Caco-2 (cell line): ENCODE measurements around the gene TIMD4. TPM values are rescaled to one million over a fixed set of nuclear protein-coding genes. Genes with fewer than 3 reads are reported as not detected.
"Not testable (repeated sequence)": the region's sequence is repeated elsewhere in the genome, so short reads cannot be mapped to it uniquely, and the experiment has no call there.

Experiments used
- BruUV-seq: library from RNA; stranded (reverse); fragments of 400-500 nt; replicated peaks from 2 replicates; lab custom pipeline; 2021; lab: Mats Ljungman, UMichigan
- CTCF ChIA-PET: fragments of 300-600 bp; sonication (Branson Sonifier 250); formaldehyde crosslinking; loops from one replicate; lab custom pipeline; 2022; ENCODE audit warnings: antibody characterized with exemption; lab: Charles Lee
- POLR2A ChIA-PET: fragments of 300-600 bp; sonication (Branson Sonifier 250); formaldehyde crosslinking; loops from one replicate; lab custom pipeline; 2022; ENCODE audit warnings: antibody characterized with exemption; lab: Charles Lee
- DNase-seq, 2 experiments: peaks; one replicate each; pipeline versions ENCODE4 v3.0.0 to v3.0.0-alpha.2; 2020 to 2022
- H3K27me3 ChIP-seq: replicated peaks from 2 replicates; pipeline ENCODE4 v1.6.0; 2011; ENCODE audit warnings: low read length; ENCODE audit not compliant: control insufficient read depth, insufficient read depth
- H3K36me3 ChIP-seq: 2 replicates; pipeline ENCODE4 v1.5.1; 2011; ENCODE audit warnings: low read length; ENCODE audit not compliant: control insufficient read depth, insufficient read depth
- H3K4me1 ChIP-seq: fragments of 250-450 bp; sonication (Bioruptor Pico); 2 replicates; pipeline ENCODE4 v1.5.1; 2020; ENCODE audit warnings: mild to moderate bottlenecking
- H3K4me3 ChIP-seq: 2 replicates; pipeline ENCODE4 v1.5.1; 2011; ENCODE audit warnings: low read depth, mild to moderate bottlenecking, control low read depth, low read length
- H3K9me3 ChIP-seq: fragments of 250-450 bp; sonication (Bioruptor Pico); 2 replicates; pipeline ENCODE4 v1.5.1; 2020; ENCODE audit warnings: mild to moderate bottlenecking, moderate library complexity
- H3K27ac Mint-ChIP-seq: one replicate; pipeline ENCODE4 v1.8.0; 2022; ENCODE audit warnings: mixed read lengths; ENCODE audit not compliant: unreplicated experiment
- H3K27me3 Mint-ChIP-seq: one replicate; pipeline ENCODE4 v1.8.0; 2022; ENCODE audit warnings: mixed read lengths; ENCODE audit not compliant: insufficient read depth, unreplicated experiment
- H3K36me3 Mint-ChIP-seq: one replicate; pipeline ENCODE4 v1.8.0; 2022; ENCODE audit warnings: mild to moderate bottlenecking, mixed read lengths; ENCODE audit not compliant: insufficient read depth, unreplicated experiment
- H3K4me1 Mint-ChIP-seq: one replicate; pipeline ENCODE4 v1.8.0; 2022; ENCODE audit warnings: low read depth, mixed read lengths; ENCODE audit not compliant: unreplicated experiment
- H3K4me3 Mint-ChIP-seq: one replicate; pipeline ENCODE4 v1.8.0; 2022; ENCODE audit warnings: mild to moderate bottlenecking, moderate library complexity, mixed read lengths; ENCODE audit not compliant: unreplicated experiment
- H3K9me3 Mint-ChIP-seq: one replicate; pipeline ENCODE4 v1.8.0; 2022; ENCODE audit warnings: mixed read lengths; ENCODE audit not compliant: unreplicated experiment
- CTCF ChIP-seq, 2 experiments: fragments of 200-600 bp in 1 of 2; IDR thresholded peaks; 1 replicate in 1 of 2; 2 replicates in 1 of 2; pipeline versions ENCODE4 v1.5.1 to v1.8.0; 2011 to 2022; ENCODE audit warnings: antibody characterized with exemption in 1 of 2, control low read depth in 1 of 2, inconsistent platforms in 1 of 2, low read depth in 1 of 2, low read length in 1 of 2, mild to moderate bottlenecking in 1 of 2, moderate library complexity in 1 of 2; ENCODE audit not compliant: insufficient read depth in 1 of 2, severe bottlenecking in 1 of 2, unreplicated experiment in 1 of 2
- intact Hi-C: fragments of 100-400 bp; cut with micrococcal nuclease; formaldehyde crosslinking; loops from one replicate; pipeline ENCODE4 v1.10.0; 2022; ENCODE audit not compliant: unreplicated experiment
- total RNA-seq: library from RNA; stranded (reverse); gene quantifications from 2 replicates; pipeline ENCODE4 v1.2.3, GENCODE V29; 2022

TIMD4 gene
- total RNA-seq, 1 experiment from 2014 or later = 1.7 TPM

DNA sequence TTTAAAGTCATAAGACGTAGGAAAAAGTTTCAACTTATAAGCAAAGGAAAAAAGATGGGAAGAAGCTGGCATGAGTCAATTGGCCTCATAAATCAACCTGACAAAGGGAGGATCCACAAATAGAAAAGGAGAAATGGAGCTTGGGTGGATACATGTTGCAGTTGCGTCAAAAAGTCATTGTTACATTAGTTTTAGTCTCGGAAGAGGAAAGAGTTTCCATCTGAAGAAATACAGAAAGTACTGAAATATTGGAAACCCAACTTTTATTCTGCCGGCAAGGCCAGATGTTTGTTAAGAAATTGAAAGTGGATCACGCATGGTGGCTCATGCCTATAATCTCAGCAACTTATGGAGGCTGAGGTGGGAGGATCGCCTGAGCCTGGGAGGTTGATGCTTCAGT lies 11.3 kb upstream of the TIMD4 start:
- no peak for TF ChIP-seq CTCF (IDR thresholded peaks at IDR 0.05; ENCODE audit: insufficient read depth in 1 of 2, low read depth in 1 of 2, low read length in 1 of 2, severe bottlenecking in 1 of 2, unreplicated experiment in 1 of 2)
- H3K27me3 Mint-ChIP-seq = no peaks in the 10 kb centered on the region
- H3K4me3 ChIP-seq = no peak overlapping the region
- ChIA-PET POLR2A (no interaction called here), CTCF (no interaction called here)
- no peak for DNase-seq
- H3K4me1 ChIP-seq = no peaks in the 10 kb centered on the region
- no peaks in the 10 kb centered on the region for H3K27me3 ChIP-seq
- intact Hi-C loops = no loop called here
- no peaks in the 10 kb centered on the region for H3K9me3 ChIP-seq
- no peaks in the 10 kb centered on the region for H3K9me3 Mint-ChIP-seq
- H3K27ac Mint-ChIP-seq = no peak overlapping the region
- H3K4me1 Mint-ChIP-seq = peaks cover 10% of the 10 kb centered on the region
- BruUV-seq = no TSS peak
- no peak overlapping the region for H3K4me3 Mint-ChIP-seq
- H3K36me3 Mint-ChIP-seq = no peaks in the 10 kb centered on the region
- H3K36me3 ChIP-seq = no peaks in the 10 kb centered on the region

DNA sequence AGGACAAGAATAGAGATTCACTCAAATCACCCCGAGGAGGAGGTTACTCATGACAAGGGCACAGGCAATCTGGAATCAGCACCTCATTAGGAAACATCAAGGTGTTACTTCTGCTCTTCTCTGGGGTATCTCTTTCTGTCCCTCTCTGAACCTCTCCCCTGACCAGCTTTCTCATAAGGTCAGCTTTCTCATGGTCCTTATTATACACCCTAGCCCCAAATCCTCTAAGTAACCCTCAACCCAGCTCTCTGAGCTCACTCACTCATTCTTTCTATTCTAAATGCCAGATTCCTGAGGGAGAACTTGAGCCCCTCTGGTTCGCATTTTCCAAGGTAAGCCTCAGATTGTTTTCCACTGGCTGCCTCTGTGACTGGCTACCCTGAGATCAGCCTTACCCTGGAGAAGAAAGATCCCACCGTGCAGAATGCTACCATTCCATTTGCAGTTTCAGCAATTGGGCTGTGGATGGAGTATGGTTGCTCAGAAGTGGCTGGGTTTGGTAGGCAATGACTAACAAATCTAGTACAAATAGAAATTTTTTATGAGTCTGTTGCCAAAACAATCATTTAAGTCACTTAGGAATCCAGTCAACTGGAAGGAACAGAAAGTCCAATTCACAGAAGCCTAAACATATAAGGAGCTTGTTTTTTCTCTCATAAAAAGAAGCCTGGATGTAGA lies 9.0 kb upstream of the TIMD4 start:
- H3K9me3 ChIP-seq = 0 out of 2 replicates have a peak, but pooled peaks cover 3% of the 10 kb centered on the region
- POLR2A ChIA-PET = no interaction called here
- Mint-ChIP-seq H3K27ac (no peak overlapping the region), H3K4me3 (no peak overlapping the region), H3K4me1 (peaks cover 10% of the 10 kb centered on the region), H3K27me3 (no peaks in the 10 kb centered on the region), H3K36me3 (no peaks in the 10 kb centered on the region), H3K9me3 (no peaks in the 10 kb centered on the region)
- TF ChIP-seq CTCF (IDR thresholded peaks at IDR 0.05; ENCODE audit: insufficient read depth in 1 of 2, low read depth in 1 of 2, low read length in 1 of 2, severe bottlenecking in 1 of 2, unreplicated experiment in 1 of 2) = no peak
- BruUV-seq = no TSS peak
- H3K4me1 ChIP-seq = no peaks in the 10 kb centered on the region
- H3K27me3 ChIP-seq = no peaks in the 10 kb centered on the region
- H3K4me3 ChIP-seq = no peak overlapping the region
- H3K36me3 ChIP-seq = no peaks in the 10 kb centered on the region
- CTCF ChIA-PET = no interaction called here
- intact Hi-C loops = no loop called here
- DNase-seq = no peak

DNA sequence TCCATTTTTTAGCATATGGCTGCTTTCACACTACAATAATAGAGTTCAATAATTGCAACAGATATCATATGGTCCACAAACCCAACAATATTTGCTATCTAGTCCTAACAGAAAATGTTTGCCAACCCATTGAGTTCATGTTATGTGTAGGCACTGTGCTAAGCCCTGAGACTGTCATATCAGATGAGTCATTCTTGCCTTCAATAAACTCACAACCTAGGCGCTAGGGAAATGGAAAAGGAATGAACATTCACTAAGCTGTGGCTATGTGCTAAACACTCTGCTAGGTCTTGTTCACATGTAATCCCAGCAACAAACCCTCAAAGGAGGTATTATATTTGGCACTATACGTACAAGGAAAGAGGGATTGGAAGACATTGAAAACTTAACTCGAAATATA lies 8.4 kb upstream of the TIMD4 start:
- no peaks in the 10 kb centered on the region for H3K9me3 Mint-ChIP-seq
- H3K4me3 Mint-ChIP-seq = no peak overlapping the region
- peaks cover 2% of the 10 kb centered on the region for H3K36me3 Mint-ChIP-seq
- H3K4me3 ChIP-seq = no peak overlapping the region
- no peaks in the 10 kb centered on the region for H3K4me1 ChIP-seq
- peaks cover 10% of the 10 kb centered on the region for H3K4me1 Mint-ChIP-seq
- no peaks in the 10 kb centered on the region for H3K36me3 ChIP-seq
- CTCF ChIA-PET = no interaction called here
- H3K27ac Mint-ChIP-seq = no peak overlapping the region
- intact Hi-C loops = no loop called here
- BruUV-seq = no TSS peak
- H3K27me3 Mint-ChIP-seq = no peaks in the 10 kb centered on the region
- POLR2A ChIA-PET = no interaction called here
- 0 out of 2 replicates have a peak, but pooled peaks cover 3% of the 10 kb centered on the region for H3K9me3 ChIP-seq
- H3K27me3 ChIP-seq = no peaks in the 10 kb centered on the region
- no peak for TF ChIP-seq CTCF (IDR thresholded peaks at IDR 0.05; ENCODE audit: insufficient read depth in 1 of 2, low read depth in 1 of 2, low read length in 1 of 2, severe bottlenecking in 1 of 2, unreplicated experiment in 1 of 2)
- no peak for DNase-seq

DNA sequence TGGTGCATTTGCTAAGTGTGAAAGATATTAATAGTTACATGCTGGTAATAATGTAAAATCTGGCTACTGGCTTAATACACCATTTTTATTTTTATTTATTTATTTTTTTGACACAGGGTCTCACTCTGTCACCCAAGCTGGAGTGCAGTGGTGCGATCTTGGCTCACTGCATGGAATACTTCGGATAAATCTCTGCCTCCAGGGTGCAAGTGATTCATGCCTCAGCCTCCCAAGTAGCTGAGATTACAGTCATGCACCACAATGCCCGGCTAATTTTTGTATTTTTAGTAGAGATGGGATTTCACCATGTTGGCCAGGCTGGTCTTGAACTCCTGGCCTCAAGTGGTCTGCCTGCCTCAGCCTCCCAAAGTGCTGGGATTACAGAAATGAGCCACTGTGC lies 4.4 kb upstream of the TIMD4 start:
- BruUV-seq, H3K4me1 Mint-ChIP-seq, H3K36me3 Mint-ChIP-seq, H3K4me3 ChIP-seq, H3K9me3 Mint-ChIP-seq, H3K27me3 Mint-ChIP-seq, H3K9me3 ChIP-seq, H3K36me3 ChIP-seq, H3K27me3 ChIP-seq, H3K4me3 Mint-ChIP-seq, intact Hi-C loops, H3K4me1 ChIP-seq, H3K27ac Mint-ChIP-seq, DNase-seq, POLR2A ChIA-PET, CTCF ChIA-PET: not testable (repeated sequence)
